NCI-H748 (cell line): ENCODE measurements around the gene CYSTM1.

Experiments used
- DNase-seq: peaks from one replicate; lab custom pipeline; 2025; ENCODE audit not compliant: unreplicated experiment; lab: John Stamatoyannopoulos, UW

The CYSTM1 gene

DNA sequence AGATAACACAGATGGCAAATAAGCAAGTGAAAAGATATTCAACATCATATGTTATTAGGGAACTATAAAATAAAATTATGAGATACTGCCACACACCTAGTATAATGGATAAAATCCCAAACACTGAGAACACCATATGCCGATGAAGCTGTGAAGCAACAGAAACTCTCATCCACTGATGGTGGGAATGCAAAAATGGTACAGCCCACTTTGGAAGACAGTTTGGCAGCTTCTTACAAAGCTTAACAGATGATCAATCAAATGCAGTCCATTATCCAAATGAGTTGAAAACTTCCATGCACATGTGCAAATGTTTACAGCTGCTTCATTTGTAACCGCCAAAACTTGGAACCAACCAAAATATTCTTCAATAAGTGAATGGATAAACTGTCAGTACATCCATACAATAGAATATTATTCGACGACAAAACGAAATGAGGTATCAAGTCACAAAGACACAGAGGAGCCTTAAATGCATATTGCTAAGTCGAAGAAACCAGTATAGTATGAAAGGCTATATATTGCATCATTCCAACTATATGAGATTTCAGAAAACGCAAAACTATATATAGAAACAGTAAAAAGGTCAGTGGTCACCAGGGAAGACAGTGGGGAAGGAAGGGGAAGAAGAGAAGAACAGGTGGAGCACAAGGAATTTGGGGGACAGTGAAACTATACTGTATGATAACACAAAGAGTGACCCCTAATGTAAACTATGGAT, 113.0 kb downstream of the CYSTM1 start:
- DNase-seq = no peak

DNA sequence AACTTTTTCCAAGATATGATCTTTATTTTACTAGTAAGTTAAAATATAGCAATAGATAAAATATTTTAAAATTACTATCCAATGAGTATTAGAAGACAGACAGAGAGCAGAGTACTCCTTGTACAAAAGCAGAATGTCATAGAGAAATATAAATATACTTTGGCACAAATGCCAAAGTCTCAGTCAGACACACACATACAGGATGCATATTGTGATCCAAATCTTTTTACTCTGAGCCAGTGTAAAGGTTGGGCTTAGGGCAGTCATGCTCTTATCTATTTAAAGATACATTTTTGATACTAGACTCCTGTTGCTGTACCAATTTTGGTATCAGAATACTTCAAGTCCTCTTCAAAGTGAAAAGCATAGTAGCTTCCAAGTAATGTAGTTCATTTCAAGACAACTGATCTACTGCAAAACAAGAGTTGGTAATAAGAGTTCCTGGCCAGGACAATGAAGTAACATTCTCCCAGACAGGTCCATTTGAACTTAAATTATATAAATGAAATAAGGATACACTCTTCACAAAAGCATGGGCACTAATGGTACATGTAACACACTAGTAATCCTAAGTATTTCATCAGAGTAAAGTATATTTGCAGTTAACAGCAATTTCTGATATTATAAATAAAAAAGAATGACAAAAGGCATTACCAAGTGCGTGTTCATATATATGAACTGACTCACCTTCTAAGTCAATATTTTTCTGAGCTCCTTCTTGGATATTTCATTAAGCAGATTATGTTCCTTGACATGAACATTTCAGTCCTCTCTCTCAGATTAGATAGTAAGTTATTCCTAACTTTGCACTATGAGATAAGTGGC, 117.4 kb downstream of the CYSTM1 start:
- DNase-seq = no peak
